NB4 (cell line): ENCODE results near the gene TNS2.

Source experiments
- DNase-seq: peaks from one replicate; pipeline ENCODE4 v3.0.0; 2010; ENCODE audit warnings: low read depth
- H3K4me3 ChIP-seq: one replicate; pipeline ENCODE4 v1.5.1; 2011; ENCODE audit warnings: mild to moderate bottlenecking, low read depth, low read length, moderate library complexity
- CTCF ChIP-seq: IDR thresholded peaks from one replicate; pipeline ENCODE4 v1.5.1; 2012; ENCODE audit warnings: low read depth, low read length
- MAX ChIP-seq: IDR thresholded peaks from 2 replicates; pipeline ENCODE4 v1.6.1; 2011; ENCODE audit warnings: low read depth, low read length
- MYC ChIP-seq: IDR thresholded peaks from 2 replicates; pipeline ENCODE4 v1.6.1; 2011; ENCODE audit warnings: low read depth, low read length
- POLR2A ChIP-seq: IDR thresholded peaks from 2 replicates; pipeline ENCODE4 v1.6.1; 2011; ENCODE audit warnings: mild to moderate bottlenecking; ENCODE audit not compliant: insufficient read length; ENCODE audit errors: extremely low read depth

TNS2 gene

GRCh38 chr12:53063708-53064612 lies 14.1 kb downstream of the TNS2 start:
- no peak for DNase-seq
- TF ChIP-seq MYC (no peak), MAX (no peak), POLR2A (no peak), CTCF (no peak)
- H3K4me3 ChIP-seq: no peak overlapping the region

- DNase-seq: no peak
- no peak overlapping the region for H3K4me3 ChIP-seq
- TF ChIP-seq CTCF (no peak), MYC (no peak), POLR2A (no peak), MAX (no peak)
Measured at GRCh38 chr12:53064613-53065436, 15.0 kb downstream of the TNS2 start.

- no peak for DNase-seq
- TF ChIP-seq MYC (no peak), POLR2A (no peak), MAX (no peak), CTCF (no peak)
Measured at GRCh38 chr12:53065470-53065869, 15.6 kb downstream of the TNS2 start.

GRCh38 chr12:53065975-53066931 lies 16.4 kb downstream of the TNS2 start:
- no peak overlapping the region for H3K4me3 ChIP-seq
- peak; percentile 72 for DNase-seq
- peak; percentile 88 for TF ChIP-seq CTCF
- TF ChIP-seq POLR2A: no peak
- TF ChIP-seq MYC: no peak
- no peak for TF ChIP-seq MAX

More at GRCh38 chr12:53065470-53065869, 15.6 kb downstream of the TNS2 start:
- H3K4me3 ChIP-seq: no peak overlapping the region
